HL-60 (cell line): Measurements from ENCODE around the gene XKR7.

Source experiments
- DNase-seq, 2 experiments: peaks; one replicate each; pipeline ENCODE4 v3.0.0-alpha.2; 2010 to 2020; ENCODE audit warnings: low read depth in 1 of 2, low spot score in 1 of 2
- H3K27ac ChIP-seq: fragments of 250-450 bp; sonication (Bioruptor Pico); replicated peaks from 2 replicates; pipeline ENCODE4 v1.5.1; 2020; ENCODE audit warnings: mild to moderate bottlenecking, moderate library complexity
- H3K27me3 ChIP-seq: fragments of 250-450 bp; sonication (Bioruptor Pico); 2 replicates; pipeline ENCODE4 v1.5.1; 2021; ENCODE audit warnings: mild to moderate bottlenecking, moderate library complexity; ENCODE audit not compliant: insufficient read depth, poor library complexity, severe bottlenecking
- H3K4me3 ChIP-seq: replicated peaks from 2 replicates; pipeline ENCODE4 v1.5.1; 2011; ENCODE audit warnings: mild to moderate bottlenecking, control low read depth, low read length; ENCODE audit not compliant: insufficient read depth
- CTCF ChIP-seq: IDR thresholded peaks from one replicate; pipeline ENCODE4 v1.5.1; 2011; ENCODE audit warnings: low read length, control low read depth, inconsistent platforms; ENCODE audit not compliant: insufficient read depth
- GABPA ChIP-seq: IDR thresholded peaks from 2 replicates; pipeline ENCODE4 v1.6.1; 2012; ENCODE audit warnings: low read depth
- POLR2AphosphoS5 ChIP-seq: IDR thresholded peaks from 2 replicates; pipeline ENCODE4 v1.6.1; 2012; ENCODE audit warnings: low read depth
- REST ChIP-seq: IDR thresholded peaks from 2 replicates; pipeline ENCODE4 v1.6.1; 2012; ENCODE audit warnings: low read depth; ENCODE audit not compliant: insufficient replicate concordance
- SPI1 ChIP-seq: IDR thresholded peaks from 2 replicates; pipeline ENCODE4 v1.6.1; 2012; ENCODE audit warnings: low read depth, mild to moderate bottlenecking, borderline replicate concordance

XKR7 gene

GRCh38 chr20:32050851-32051556, 83.1 kb downstream of the XKR7 start:
- peak overlapping the region; percentile 88 for H3K27ac ChIP-seq
- H3K27me3 ChIP-seq = no peaks in the 10 kb centered on the region
- TF ChIP-seq GABPA (no peak), REST (no peak), CTCF (no peak), SPI1 (peak; percentile 75; the same call in 1 of the 2 replicates), POLR2AphosphoS5 (peak; percentile 78)
- DNase-seq = peak in 1 of 2 experiments; percentile 90
- H3K4me3 ChIP-seq = peak overlapping the region; percentile 91

- no peaks in the 10 kb centered on the region for H3K27me3 ChIP-seq
- no peak for DNase-seq
- H3K4me3 ChIP-seq = peak overlapping the region; percentile 91
- no peak for TF ChIP-seq REST
- no peak for TF ChIP-seq POLR2AphosphoS5
- TF ChIP-seq SPI1 = no peak
- TF ChIP-seq CTCF = no peak
- TF ChIP-seq GABPA = no peak
- peak overlapping the region; percentile 88 for H3K27ac ChIP-seq
Measured at GRCh38 chr20:32051720-32052089, 83.8 kb downstream of the XKR7 start.

GRCh38 chr20:32052090-32052777, 84.3 kb downstream of the XKR7 start, which contains the start of gene HCK:
Gene HCK (plus strand): TSS chr20:32052242.
- TF ChIP-seq SPI1 = no peak
- TF ChIP-seq GABPA = no peak
- no peak for TF ChIP-seq REST
- peak; percentile 73; the same call in 1 of the 2 replicates for TF ChIP-seq POLR2AphosphoS5
- DNase-seq = peak; percentile 70 to 77
- Histone ChIP-seq H3K27ac (peak within 1 kb of the TSS; percentile 88), H3K27me3 (no peaks in the 10 kb centered on the region), H3K4me3 (peak within 1 kb of the TSS; percentile 91)
